ENCODE measurements around the gene CBLB.

The CBLB gene

GRCh38 chr3:105888621-105889579 is 20.1 kb upstream of the CBLB start:
- DNase-seq (ENCODE audit: low read depth) = no peak
- TF ChIP-seq, protein P1, sequence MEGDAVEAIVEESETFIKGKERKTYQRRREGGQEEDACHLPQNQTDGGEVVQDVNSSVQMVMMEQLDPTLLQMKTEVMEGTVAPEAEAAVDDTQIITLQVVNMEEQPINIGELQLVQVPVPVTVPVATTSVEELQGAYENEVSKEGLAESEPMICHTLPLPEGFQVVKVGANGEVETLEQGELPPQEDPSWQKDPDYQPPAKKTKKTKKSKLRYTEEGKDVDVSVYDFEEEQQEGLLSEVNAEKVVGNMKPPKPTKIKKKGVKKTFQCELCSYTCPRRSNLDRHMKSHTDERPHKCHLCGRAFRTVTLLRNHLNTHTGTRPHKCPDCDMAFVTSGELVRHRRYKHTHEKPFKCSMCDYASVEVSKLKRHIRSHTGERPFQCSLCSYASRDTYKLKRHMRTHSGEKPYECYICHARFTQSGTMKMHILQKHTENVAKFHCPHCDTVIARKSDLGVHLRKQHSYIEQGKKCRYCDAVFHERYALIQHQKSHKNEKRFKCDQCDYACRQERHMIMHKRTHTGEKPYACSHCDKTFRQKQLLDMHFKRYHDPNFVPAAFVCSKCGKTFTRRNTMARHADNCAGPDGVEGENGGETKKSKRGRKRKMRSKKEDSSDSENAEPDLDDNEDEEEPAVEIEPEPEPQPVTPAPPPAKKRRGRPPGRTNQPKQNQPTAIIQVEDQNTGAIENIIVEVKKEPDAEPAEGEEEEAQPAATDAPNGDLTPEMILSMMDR (conservative IDR thresholded peaks at IDR 0.05; ENCODE audit: low read depth, low read length) = no peak
- H3K4me3 ChIP-seq (ENCODE audit: low read length) = no peak overlapping the region

- TF ChIP-seq, protein P1 (conservative IDR thresholded peaks at IDR 0.05; ENCODE audit: low read depth, low read length) = no peak
- no peak for DNase-seq (ENCODE audit: low read depth)
- no peak overlapping the region for H3K4me3 ChIP-seq (ENCODE audit: low read length)
Observed at GRCh38 chr3:105885256-105885655, 16.4 kb upstream of the CBLB start.

- H3K4me3 ChIP-seq (ENCODE audit: low read length) = no peak overlapping the region
- TF ChIP-seq, protein P1 (conservative IDR thresholded peaks at IDR 0.05; ENCODE audit: low read depth, low read length) = no peak
- no peak for DNase-seq (ENCODE audit: low read depth)
Observed at GRCh38 chr3:105883798-105884377, 15.1 kb upstream of the CBLB start.

DNA sequence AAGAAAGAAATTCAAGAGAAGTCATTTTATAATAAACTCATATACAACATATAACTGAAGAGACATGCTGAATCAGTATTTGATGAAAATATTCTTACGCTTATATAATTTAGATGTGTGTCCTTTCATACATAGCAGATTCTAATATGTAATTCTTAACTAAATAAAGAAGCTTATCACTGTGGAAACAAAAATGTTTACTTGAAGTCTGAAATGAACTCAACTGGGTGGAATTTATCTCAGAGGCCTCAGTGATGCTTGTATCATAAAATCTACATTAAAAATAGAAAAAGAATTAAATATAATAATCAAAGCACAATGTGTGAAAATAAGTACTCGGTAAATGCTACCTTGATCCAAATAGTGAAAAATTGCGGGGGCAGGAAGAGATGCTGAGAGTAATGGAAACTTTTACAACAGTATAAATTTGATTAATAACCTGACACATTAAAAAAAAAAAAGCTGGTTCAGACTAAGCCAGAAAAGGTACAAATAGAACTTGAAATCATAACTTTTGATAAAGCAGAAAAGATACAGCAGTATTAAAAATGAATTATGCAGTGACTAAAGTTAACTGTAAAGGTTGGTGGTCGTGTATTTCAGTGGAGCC is 12.0 kb upstream of the CBLB start:
- TF ChIP-seq, protein P1 (conservative IDR thresholded peaks at IDR 0.05; ENCODE audit: low read depth, low read length) = no peak
- no peak overlapping the region for H3K4me3 ChIP-seq (ENCODE audit: low read length)
- DNase-seq (ENCODE audit: low read depth) = no peak

- TF ChIP-seq, protein P1 (conservative IDR thresholded peaks at IDR 0.05; ENCODE audit: low read depth, low read length) = no peak
- no peak for DNase-seq (ENCODE audit: low read depth)
- H3K4me3 ChIP-seq (ENCODE audit: low read length) = no peak overlapping the region
Observed at GRCh38 chr3:105878061-105878460, 9.2 kb upstream of the CBLB start.

DNA sequence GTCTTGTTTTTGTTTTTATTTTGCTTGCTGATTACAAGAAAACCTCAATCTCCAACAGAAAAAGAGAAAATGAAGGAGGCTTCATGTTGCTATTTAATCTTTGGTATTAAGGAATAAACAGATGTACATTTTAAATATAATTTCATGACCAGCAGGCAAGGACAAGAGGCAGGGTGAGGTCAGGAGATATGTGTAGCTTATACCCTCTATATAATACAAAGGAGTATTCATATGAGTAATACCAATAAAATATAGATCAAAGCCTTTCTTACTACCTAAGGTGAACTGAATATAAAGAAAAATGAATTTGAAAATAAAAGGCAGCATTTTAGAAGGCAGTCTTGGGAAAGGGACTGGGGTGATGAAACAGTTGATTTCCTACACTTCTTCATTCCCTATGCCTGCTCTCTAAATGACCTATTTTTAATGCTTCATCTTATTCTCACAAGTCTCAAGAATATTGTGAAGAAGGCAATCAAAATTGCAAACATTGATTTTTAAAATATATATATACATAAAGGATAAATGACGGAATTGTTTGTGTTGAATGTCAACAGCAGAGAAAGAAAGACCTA is 8.6 kb upstream of the CBLB start:
- no peak overlapping the region for H3K4me3 ChIP-seq (ENCODE audit: low read length)
- TF ChIP-seq, protein P1 (conservative IDR thresholded peaks at IDR 0.05; ENCODE audit: low read depth, low read length) = no peak
- DNase-seq (ENCODE audit: low read depth) = no peak
